MV-4-11 (cell line): Measurements from ENCODE around the gene CYP3A4.
"Not testable (repeated sequence)": the region's sequence is repeated elsewhere in the genome, so short reads cannot be mapped to it uniquely, and the experiment has no call there.

ENCODE experiments used
- DNase-seq: peaks from one replicate; lab custom pipeline; 2025; lab: John Stamatoyannopoulos, UW

Gene CYP3A4

GRCh38 chr7:99784007-99784406 lies at the start of gene CYP3A4:
Gene CYP3A4, minus strand, starts transcription at chr7:99784184. Its CDS starts 103 bp downstream, at chr7:99784081.
- no peak for DNase-seq

GRCh38 chr7:99833289-99833877 lies 49.4 kb upstream of the CYP3A4 start:
- peak; percentile 28 for DNase-seq

- no peak for DNase-seq
Measured at GRCh38 chr7:99831595-99831994, 47.6 kb upstream of the CYP3A4 start.

- no peak for DNase-seq
Measured at GRCh38 chr7:99829524-99830160, 45.7 kb upstream of the CYP3A4 start.

GRCh38 chr7:99828811-99829210 lies 44.8 kb upstream of the CYP3A4 start:
- DNase-seq = no peak

- no peak for DNase-seq
Measured at GRCh38 chr7:99827040-99827778, 43.2 kb upstream of the CYP3A4 start.

- no peak for DNase-seq
Measured at GRCh38 chr7:99825873-99826272, 41.9 kb upstream of the CYP3A4 start.

GRCh38 chr7:99825452-99825851 lies 41.5 kb upstream of the CYP3A4 start:
- DNase-seq = no peak

- no peak for DNase-seq
Measured at GRCh38 chr7:99824091-99824490, 40.1 kb upstream of the CYP3A4 start.

- no peak for DNase-seq
Measured at GRCh38 chr7:99822731-99823718, 39.0 kb upstream of the CYP3A4 start.

GRCh38 chr7:99820408-99821027 lies 36.5 kb upstream of the CYP3A4 start:
- no peak for DNase-seq

GRCh38 chr7:99808766-99809165 lies 24.8 kb upstream of the CYP3A4 start:
- no peak for DNase-seq

- DNase-seq = no peak
Measured at GRCh38 chr7:99806839-99807478, 23.0 kb upstream of the CYP3A4 start.

GRCh38 chr7:99805641-99806040 lies 21.7 kb upstream of the CYP3A4 start:
- DNase-seq = no peak

- not testable (repeated sequence) for DNase-seq
Measured at GRCh38 chr7:99803118-99803517, 19.1 kb upstream of the CYP3A4 start.

GRCh38 chr7:99801407-99801806 lies 17.4 kb upstream of the CYP3A4 start:
- not testable (repeated sequence) for DNase-seq

GRCh38 chr7:99798972-99799371 lies 15.0 kb upstream of the CYP3A4 start:
- no peak for DNase-seq

- DNase-seq = not testable (repeated sequence)
Measured at GRCh38 chr7:99795864-99796263, 11.9 kb upstream of the CYP3A4 start.

GRCh38 chr7:99794585-99795502 lies 10.9 kb upstream of the CYP3A4 start:
- no peak for DNase-seq

GRCh38 chr7:99793443-99793842 lies 9.5 kb upstream of the CYP3A4 start:
- no peak for DNase-seq
